Activated CD4-positive, alpha-beta memory T cell treated with anti-CD3 and anti-CD28 coated beads for 36 hours (primary cell): ENCODE results near the gene RRP12. TPM values are rescaled to one million over a fixed set of nuclear protein-coding genes. Genes with fewer than 3 reads are reported as not detected.

ENCODE experiments used
- CTCF ChIA-PET: fragments of 350-600 bp; sonication (Branson Sonifier 250); formaldehyde crosslinking; loops from one replicate; lab custom pipeline; 2021; ENCODE audit warnings: antibody characterized with exemption, inconsistent platforms; lab: Charles Lee
- POLR2A ChIA-PET: fragments of 350-600 bp; sonication (Branson Sonifier 250); formaldehyde crosslinking; loops from one replicate; lab custom pipeline; 2021; ENCODE audit warnings: antibody characterized with exemption; lab: Charles Lee
- DNase-seq: peaks from one replicate; pipeline ENCODE4 v3.0.0-alpha.2; 2020
- H3K27ac Mint-ChIP-seq: one replicate; pipeline ENCODE4 v1.8.0; 2021; ENCODE audit warnings: mixed read lengths
- H3K27me3 Mint-ChIP-seq: one replicate; pipeline ENCODE4 v1.8.0; 2021; ENCODE audit warnings: mixed read lengths
- H3K36me3 Mint-ChIP-seq: one replicate; pipeline ENCODE4 v1.8.0; 2021; ENCODE audit warnings: mixed read lengths
- H3K4me1 Mint-ChIP-seq: one replicate; pipeline ENCODE4 v1.8.0; 2021; ENCODE audit warnings: low read depth, mixed read lengths
- H3K4me3 Mint-ChIP-seq: one replicate; pipeline ENCODE4 v1.8.0; 2021; ENCODE audit warnings: mild to moderate bottlenecking, mixed read lengths
- H3K9me3 Mint-ChIP-seq: one replicate; pipeline ENCODE4 v1.8.0; 2021; ENCODE audit warnings: mixed read lengths
- intact Hi-C: fragments of 100-400 bp; cut with micrococcal nuclease; formaldehyde crosslinking; loops from one replicate; pipeline ENCODE4 v1.15.1; 2023
- total RNA-seq, 2 experiments: library from RNA; stranded (reverse); gene quantifications; one replicate each; pipeline ENCODE4 v1.2.3, GENCODE V29; 2021

RRP12 gene
- total RNA-seq, 2 experiments from 2014 or later: 40.4 to 41.8 TPM

GRCh38 chr10:97321032-97321803, 79.9 kb downstream of the RRP12 start:
- DNase-seq: no peak
- CTCF ChIA-PET: interaction anchor here (1.2 kb wide), 1 partner anchor 78 kb away, joined by 3 read pairs; no protein-coding TSS in a partner anchor
- intact Hi-C loops: no loop called here
- H3K36me3 Mint-ChIP-seq: no peaks in the 10 kb centered on the region
- H3K27ac Mint-ChIP-seq: no peak overlapping the region
- H3K9me3 Mint-ChIP-seq: no peaks in the 10 kb centered on the region
- peak overlapping the region; percentile 81 for H3K4me3 Mint-ChIP-seq
- peaks cover 6% of the 10 kb centered on the region for H3K27me3 Mint-ChIP-seq
- POLR2A ChIA-PET: no interaction called here
- H3K4me1 Mint-ChIP-seq: peaks cover 24% of the 10 kb centered on the region

DNA sequence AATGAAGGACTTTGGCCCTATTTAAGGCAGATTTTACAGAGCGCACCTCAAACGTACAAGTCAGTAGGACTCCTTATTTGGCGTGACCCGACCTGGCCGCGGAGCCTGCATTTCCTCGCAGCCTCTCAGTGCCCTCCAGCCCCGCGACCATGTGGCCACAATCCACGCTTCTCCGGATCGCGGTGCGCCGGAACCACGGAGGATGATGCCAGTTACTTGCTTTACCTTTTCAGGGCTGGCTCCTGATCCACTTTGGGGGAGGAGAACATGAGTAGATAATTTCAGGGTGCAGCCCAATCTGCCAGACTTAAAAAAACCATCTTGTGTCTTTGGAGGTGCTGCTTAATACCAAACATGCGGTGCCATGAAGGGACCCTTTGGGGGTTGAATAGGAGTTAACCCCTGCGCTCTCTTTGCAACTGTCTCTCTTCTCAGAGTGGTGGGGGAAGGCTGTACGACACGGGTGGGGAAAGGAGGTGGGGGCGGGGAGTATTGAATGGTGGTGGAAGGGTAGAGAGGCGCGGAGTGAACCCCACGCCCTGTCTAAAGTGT, 80.6 kb downstream of the RRP12 start:
- POLR2A ChIA-PET: interaction anchor here (0.7 to 3.1 kb wide), 6 partner anchors 8 to 107 kb away, joined by 3 to 29 read pairs (median 6); partner anchors contain the start of genes FRAT2 and RRP12
- H3K27ac Mint-ChIP-seq: peak overlapping the region; percentile 69
- DNase-seq: peak; percentile 39

DNA sequence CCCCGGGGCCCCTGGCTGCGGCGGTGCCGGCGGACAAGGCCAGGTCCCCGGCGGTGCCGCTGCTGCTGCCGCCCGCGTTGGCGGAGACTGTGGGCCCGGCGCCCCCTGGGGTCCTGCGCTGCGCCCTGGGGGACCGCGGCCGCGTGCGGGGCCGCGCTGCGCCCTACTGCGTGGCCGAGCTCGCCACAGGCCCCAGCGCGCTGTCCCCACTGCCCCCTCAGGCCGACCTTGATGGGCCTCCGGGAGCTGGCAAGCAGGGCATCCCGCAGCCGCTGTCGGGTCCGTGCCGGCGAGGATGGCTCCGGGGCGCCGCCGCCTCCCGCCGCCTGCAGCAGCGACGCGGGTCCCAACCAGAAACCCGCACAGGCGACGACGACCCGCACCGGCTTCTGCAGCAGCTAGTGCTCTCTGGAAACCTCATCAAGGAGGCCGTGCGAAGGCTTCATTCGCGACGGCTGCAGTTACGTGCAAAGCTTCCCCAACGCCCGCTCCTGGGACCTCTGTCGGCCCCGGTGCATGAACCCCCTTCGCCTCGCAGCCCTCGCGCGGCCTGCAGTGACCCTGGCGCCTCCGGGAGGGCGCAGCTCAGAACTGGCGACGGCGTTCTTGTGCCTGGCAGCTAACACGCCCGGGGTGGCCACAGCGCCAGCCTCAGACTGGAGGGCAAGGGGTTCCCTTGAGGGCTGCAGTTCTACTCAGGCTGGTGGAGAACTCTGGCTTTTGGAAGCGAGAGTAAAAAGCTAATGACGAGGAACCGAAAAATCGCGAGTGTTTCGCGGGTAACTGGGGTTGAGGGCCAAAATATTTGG, 81.3 kb downstream of the RRP12 start:
- peak overlapping the region; percentile 69 for H3K27ac Mint-ChIP-seq
- H3K36me3 Mint-ChIP-seq: no peaks in the 10 kb centered on the region
- H3K4me1 Mint-ChIP-seq: peaks cover 24% of the 10 kb centered on the region
- ChIA-PET CTCF (interaction anchor here (0.8 to 2.0 kb wide), 6 partner anchors 13 to 247 kb away, joined by 3 to 21 read pairs (median 4); partner anchors contain the start of genes ARHGAP19, FRAT2 and RRP12), POLR2A (interaction anchor here (0.7 to 3.1 kb wide), 7 partner anchors 9 to 108 kb away, joined by 3 to 29 read pairs (median 5); partner anchors contain the start of genes FRAT2 and RRP12)
- peak overlapping the region; percentile 81 for H3K4me3 Mint-ChIP-seq
- peak; percentile 75 for DNase-seq
- no peaks in the 10 kb centered on the region for H3K9me3 Mint-ChIP-seq
- intact Hi-C loops: loop anchor here (1.0 kb wide), 2 partner anchors 14 to 28 kb away; partner anchors contain the start of genes ARHGAP19 and FRAT2
- peaks cover 6% of the 10 kb centered on the region for H3K27me3 Mint-ChIP-seq

More for the DNA sequence above, 80.6 kb downstream of the RRP12 start:
- Mint-ChIP-seq H3K9me3 (no peaks in the 10 kb centered on the region), H3K27me3 (peaks cover 6% of the 10 kb centered on the region), H3K4me1 (peaks cover 24% of the 10 kb centered on the region), H3K36me3 (no peaks in the 10 kb centered on the region), H3K4me3 (peak overlapping the region; percentile 81)
- intact Hi-C loops: no loop called here
- CTCF ChIA-PET: interaction anchor here (0.8 to 2.0 kb wide), 5 partner anchors 13 to 248 kb away, joined by 3 to 21 read pairs (median 3); partner anchors contain the start of genes FRAT2 and RRP12

- peak; percentile 90 for DNase-seq
- Mint-ChIP-seq H3K4me3 (peak within 1 kb of the TSS; percentile 83), H3K27ac (peak within 1 kb of the TSS; percentile 97), H3K27me3 (peaks cover 6% of the 10 kb centered on the region), H3K36me3 (no peaks in the 10 kb centered on the region), H3K4me1 (peaks cover 24% of the 10 kb centered on the region), H3K9me3 (no peaks in the 10 kb centered on the region)
- CTCF ChIA-PET: interaction anchor here (0.8 to 2.0 kb wide), 5 partner anchors 14 to 247 kb away, joined by 3 to 21 read pairs (median 5); partner anchors contain the start of genes ARHGAP19, FRAT2 and RRP12
- POLR2A ChIA-PET: interaction anchor here (0.7 to 3.1 kb wide), 7 partner anchors 9 to 220 kb away, joined by 3 to 29 read pairs (median 4); partner anchors contain the start of genes FRAT2 and RRP12
- intact Hi-C loops: loop anchor here (1.0 kb wide), 2 partner anchors 15 to 27 kb away; partner anchors contain the start of genes ARHGAP19 and FRAT2
Measured at GRCh38 chr10:97318772-97319651, 82.1 kb downstream of the RRP12 start, which contains the start of gene FRAT1. Gene FRAT1, plus strand, starts transcription at chr10:97319271. Its CDS starts 183 bp downstream, at chr10:97319454.

GRCh38 chr10:97314671-97315070, 86.5 kb downstream of the RRP12 start:
- Mint-ChIP-seq H3K36me3 (no peaks in the 10 kb centered on the region), H3K27me3 (peaks cover 2% of the 10 kb centered on the region), H3K4me1 (peaks cover 4% of the 10 kb centered on the region), H3K4me3 (no peak overlapping the region), H3K9me3 (no peaks in the 10 kb centered on the region), H3K27ac (no peak overlapping the region)
- DNase-seq: no peak
- POLR2A ChIA-PET: no interaction called here
- intact Hi-C loops: no loop called here
- CTCF ChIA-PET: interaction anchor here (0.8 kb wide), 1 partner anchor 36 kb away, joined by 3 read pairs; no protein-coding TSS in a partner anchor

DNA sequence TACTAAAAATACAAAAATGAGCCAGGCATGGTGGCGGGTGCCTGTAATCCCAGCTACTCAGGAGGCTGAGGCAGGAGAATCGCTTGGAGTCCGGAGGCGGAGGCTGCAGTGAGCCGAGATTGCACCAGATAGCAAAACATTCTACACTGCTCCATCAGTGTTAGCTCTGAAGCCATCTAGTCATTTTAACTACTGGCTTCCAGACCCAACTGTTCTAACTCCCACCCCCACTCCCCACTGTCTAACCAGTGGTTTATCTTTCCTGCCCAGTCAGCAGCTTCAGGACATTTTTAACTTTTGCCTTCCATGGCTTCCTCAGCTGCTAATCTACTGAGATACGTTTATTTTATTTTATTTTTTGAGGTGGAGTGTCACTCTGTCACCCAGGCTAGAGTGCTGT, 88.2 kb downstream of the RRP12 start:
- no peak overlapping the region for H3K4me3 Mint-ChIP-seq
- H3K36me3 Mint-ChIP-seq: no peaks in the 10 kb centered on the region
- no peaks in the 10 kb centered on the region for H3K4me1 Mint-ChIP-seq
- POLR2A ChIA-PET: interaction anchor here (0.6 kb wide), 1 partner anchor 38 kb away, joined by 5 read pairs; no protein-coding TSS in a partner anchor
- intact Hi-C loops: no loop called here
- H3K9me3 Mint-ChIP-seq: no peaks in the 10 kb centered on the region
- DNase-seq: no peak
- CTCF ChIA-PET: interaction anchor here (0.9 kb wide), 1 partner anchor 34 kb away, joined by 3 read pairs; no protein-coding TSS in a partner anchor
- H3K27me3 Mint-ChIP-seq: no peaks in the 10 kb centered on the region
- no peak overlapping the region for H3K27ac Mint-ChIP-seq

DNA sequence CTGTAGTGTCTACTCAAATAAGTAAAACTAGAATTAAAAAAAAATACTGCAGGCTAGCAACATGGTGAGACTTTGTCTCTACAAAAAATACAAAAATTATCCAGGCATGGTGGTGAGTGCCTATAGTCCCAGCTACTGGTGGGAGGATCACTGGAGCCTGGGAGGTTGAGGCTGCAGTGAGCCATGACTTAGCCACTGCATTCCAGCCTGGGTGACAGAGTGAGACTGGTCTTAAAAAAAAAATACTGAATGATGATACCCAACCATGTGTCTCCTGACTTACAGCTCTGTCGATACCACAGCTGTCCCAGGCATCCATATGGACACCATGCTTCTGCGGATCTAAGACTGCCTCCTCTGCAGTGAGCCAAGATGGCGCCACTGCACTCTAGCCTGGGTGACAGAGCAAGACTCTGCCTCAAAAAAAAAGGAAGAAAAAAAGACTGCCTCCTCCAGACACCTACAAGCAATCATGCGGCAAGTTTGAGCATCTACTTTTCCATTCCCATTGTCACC, 90.0 kb downstream of the RRP12 start:
- Mint-ChIP-seq H3K4me1 (no peaks in the 10 kb centered on the region), H3K9me3 (no peaks in the 10 kb centered on the region), H3K27me3 (no peaks in the 10 kb centered on the region), H3K36me3 (no peaks in the 10 kb centered on the region), H3K4me3 (no peak overlapping the region), H3K27ac (no peak overlapping the region)
- no peak for DNase-seq
- POLR2A ChIA-PET: no interaction called here
- CTCF ChIA-PET: no interaction called here
- intact Hi-C loops: no loop called here

- no peak overlapping the region for H3K27ac Mint-ChIP-seq
- ChIA-PET CTCF (interaction anchor here (0.7 to 1.7 kb wide), 2 partner anchors 29 to 235 kb away, joined by 3 to 6 read pairs; no protein-coding TSS in a partner anchor), POLR2A (no interaction called here)
- H3K4me1 Mint-ChIP-seq: no peaks in the 10 kb centered on the region
- no peaks in the 10 kb centered on the region for H3K9me3 Mint-ChIP-seq
- H3K27me3 Mint-ChIP-seq: no peaks in the 10 kb centered on the region
- intact Hi-C loops: no loop called here
- no peak for DNase-seq
- no peak overlapping the region for H3K4me3 Mint-ChIP-seq
- H3K36me3 Mint-ChIP-seq: no peaks in the 10 kb centered on the region
Measured at GRCh38 chr10:97307866-97308780, 93.0 kb downstream of the RRP12 start.

DNA sequence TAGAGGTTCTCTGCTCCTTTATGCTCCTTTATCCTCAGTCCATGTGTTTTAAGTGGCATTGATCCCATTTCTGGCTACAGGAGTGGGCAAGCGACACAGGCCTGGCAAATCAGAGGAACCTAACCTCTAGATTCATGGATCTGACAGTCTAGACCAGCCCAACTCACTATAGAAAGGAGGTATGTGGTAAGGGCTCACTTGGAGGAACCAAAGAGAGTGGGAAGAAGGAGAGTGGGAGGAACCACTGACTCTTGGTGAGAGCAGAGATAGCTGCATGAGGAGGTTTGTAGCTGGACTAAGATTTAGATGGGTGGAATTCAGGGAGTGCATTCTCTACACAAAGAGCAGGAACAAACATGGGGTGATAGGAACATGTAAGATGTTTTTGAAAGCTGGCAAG, 93.7 kb downstream of the RRP12 start:
- Mint-ChIP-seq H3K4me1 (no peaks in the 10 kb centered on the region), H3K36me3 (no peaks in the 10 kb centered on the region), H3K4me3 (no peak overlapping the region), H3K9me3 (no peaks in the 10 kb centered on the region), H3K27me3 (no peaks in the 10 kb centered on the region), H3K27ac (no peak overlapping the region)
- POLR2A ChIA-PET: no interaction called here
- CTCF ChIA-PET: interaction anchor here (1.7 kb wide), 1 partner anchor 29 kb away, joined by 6 read pairs; no protein-coding TSS in a partner anchor
- DNase-seq: no peak
- intact Hi-C loops: no loop called here
